GM18526 (cell line): ENCODE data around the gene TRAF5.

Experiments
- POLR2A ChIP-seq: IDR thresholded peaks from 3 replicates; pipeline ENCODE4 v1.6.1; 2011; ENCODE audit not compliant: insufficient read length; ENCODE audit errors: extremely low read depth

Gene TRAF5

GRCh38 chr1:211323156-211324063, 3.2 kb upstream of the TRAF5 start:
- no peak for TF ChIP-seq POLR2A

GRCh38 chr1:211324992-211325775, 1.4 kb upstream of the TRAF5 start:
- no peak for TF ChIP-seq POLR2A

DNA sequence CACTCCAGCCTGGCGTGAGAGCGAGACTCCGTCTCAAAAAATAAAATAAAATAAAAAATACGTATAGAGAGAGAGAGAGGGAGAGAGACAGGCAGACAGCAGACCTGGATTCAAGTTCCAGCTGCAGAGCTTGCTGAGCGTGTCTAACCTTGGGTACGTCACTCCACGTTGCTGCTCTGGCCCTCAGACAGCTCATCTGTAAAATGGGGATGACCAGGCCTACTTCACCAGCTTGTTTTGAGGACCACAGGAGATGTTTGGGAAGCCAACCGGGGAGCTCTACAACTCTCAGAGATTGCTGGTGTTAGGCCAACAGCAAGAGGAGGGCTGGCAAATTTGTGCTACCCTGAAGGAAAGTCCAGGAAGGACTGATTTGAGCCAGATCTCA, 499 bp upstream of the TRAF5 start:
- TF ChIP-seq POLR2A, result no peak

GRCh38 chr1:211327346-211327921, 801 bp downstream of the TRAF5 start:
- TF ChIP-seq POLR2A, result no peak

DNA sequence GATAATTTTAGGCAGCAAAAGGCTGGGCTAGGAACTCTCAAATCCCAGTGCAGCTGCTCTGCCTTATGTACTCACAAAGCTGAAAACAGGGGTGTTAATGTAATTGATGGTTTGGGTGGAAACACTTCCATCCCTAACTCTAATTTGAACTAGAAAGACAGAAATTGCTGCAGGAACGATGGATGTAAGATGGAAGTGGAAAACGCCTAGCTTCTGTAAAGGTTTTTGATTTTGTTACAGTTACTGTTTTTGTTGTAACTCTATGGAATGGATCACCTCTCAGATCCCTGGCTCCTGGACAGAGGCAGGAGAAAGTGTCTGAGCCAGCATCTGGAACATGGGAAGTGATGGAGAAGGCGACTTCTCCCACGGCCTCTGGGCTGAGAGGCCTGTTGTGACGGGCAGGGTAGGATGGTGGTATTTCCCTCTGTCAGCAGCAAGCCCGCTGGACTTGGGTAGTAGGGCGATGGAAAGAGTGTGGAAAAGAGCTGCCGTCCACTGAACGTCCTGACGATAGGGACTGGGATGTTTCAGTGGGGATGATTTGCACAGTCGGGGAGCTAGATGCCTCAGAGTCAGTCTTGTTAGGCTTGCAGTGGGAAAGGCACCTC, 1.6 kb downstream of the TRAF5 start:
- no peak for TF ChIP-seq POLR2A

- TF ChIP-seq POLR2A, result no peak
Measured at GRCh38 chr1:211328866-211329475, 2.3 kb downstream of the TRAF5 start.

GRCh38 chr1:211329764-211330201, 3.1 kb downstream of the TRAF5 start:
- TF ChIP-seq POLR2A, result peak; percentile 12

- peak; percentile 0 for TF ChIP-seq POLR2A
Measured at GRCh38 chr1:211330282-211330936, 3.8 kb downstream of the TRAF5 start.

GRCh38 chr1:211331011-211331709, 4.5 kb downstream of the TRAF5 start:
- no peak for TF ChIP-seq POLR2A

DNA sequence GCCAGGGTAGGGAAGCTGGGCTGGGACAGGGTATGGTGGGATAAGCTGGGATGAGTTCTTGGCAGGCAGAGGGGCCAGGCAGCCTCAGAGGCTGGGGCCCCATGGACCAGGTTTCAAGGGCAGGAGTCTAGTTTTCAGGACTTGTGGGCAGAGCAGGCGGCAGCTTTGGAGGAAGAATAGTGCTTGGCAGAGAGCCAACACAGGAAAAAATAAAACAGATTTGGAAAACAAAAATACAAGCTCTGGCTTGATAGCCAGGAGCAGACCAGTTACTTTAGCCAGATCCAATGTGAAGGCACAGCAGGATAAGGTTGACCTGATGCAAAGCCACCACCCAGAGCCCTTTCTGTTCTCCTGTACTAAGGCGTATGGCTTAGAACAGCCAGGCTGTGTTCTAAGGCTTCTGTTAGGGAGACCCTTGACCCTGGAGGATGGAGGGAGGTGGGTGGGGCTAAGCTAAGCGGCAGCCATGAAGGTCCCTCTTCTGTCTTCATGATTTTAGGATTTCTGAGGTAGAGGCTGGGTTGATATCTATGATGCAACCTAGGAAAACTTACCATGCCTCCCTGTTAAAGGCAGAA, 5.5 kb downstream of the TRAF5 start:
- no peak for TF ChIP-seq POLR2A

GRCh38 chr1:211332830-211333229, 6.2 kb downstream of the TRAF5 start:
- no peak for TF ChIP-seq POLR2A

- TF ChIP-seq POLR2A, result no peak
Measured at GRCh38 chr1:211333906-211334305, 7.3 kb downstream of the TRAF5 start.

DNA sequence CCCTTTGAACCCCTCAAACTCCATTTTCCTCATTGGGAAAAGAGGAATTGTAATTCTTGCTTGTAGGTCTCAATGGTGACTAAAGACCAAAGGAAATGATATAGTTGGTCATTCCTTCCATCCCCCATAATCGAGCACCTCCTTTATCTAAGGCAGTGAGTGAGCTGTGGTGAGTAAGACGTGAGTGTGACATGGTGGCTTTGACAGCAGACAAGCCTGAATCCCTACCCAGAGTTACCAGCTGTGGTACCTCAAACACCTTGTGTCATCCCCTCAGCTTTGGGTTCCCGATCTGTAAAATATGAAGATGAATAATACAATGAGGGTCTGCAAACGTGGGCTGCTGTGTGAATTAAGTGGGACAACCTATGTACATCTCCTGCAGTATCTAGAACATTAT, 8.4 kb downstream of the TRAF5 start:
- no peak for TF ChIP-seq POLR2A
